A673 (cell line): ENCODE results near the gene PALD1. TPM values are rescaled to one million over a fixed set of nuclear protein-coding genes. Genes with fewer than 3 reads are reported as not detected.

Experiments used
- BruUV-seq: library from RNA; stranded (reverse); fragments of 400-500 nt; replicated peaks from 2 replicates; lab custom pipeline; 2021; lab: Mats Ljungman, UMichigan
- CTCF ChIA-PET: fragments of 300-600 bp; sonication (Branson Sonifier 250); formaldehyde crosslinking; loops from one replicate; lab custom pipeline; 2022; ENCODE audit warnings: antibody characterized with exemption; lab: Charles Lee
- POLR2A ChIA-PET: fragments of 300-600 bp; sonication (Branson Sonifier 250); formaldehyde crosslinking; loops from one replicate; lab custom pipeline; 2022; ENCODE audit warnings: antibody characterized with exemption; ENCODE audit not compliant: low non-redundant PET; lab: Charles Lee
- DNase-seq: peaks from one replicate; pipeline ENCODE4 v3.0.0-alpha.2; 2015; ENCODE audit warnings: low spot score
- H3K27ac ChIP-seq: fragments of 200-600 bp; sonication (generic); 2 replicates; pipeline ENCODE4 v1.5.1; 2016; ENCODE audit warnings: mixed run types, low read depth, mild to moderate bottlenecking, mixed read lengths, antibody characterized with exemption, low read length; ENCODE audit not compliant: poor library complexity, severe bottlenecking
- H3K27me3 ChIP-seq: fragments of 200-600 bp; sonication (generic); replicated peaks from 2 replicates; pipeline ENCODE4 v1.6.1; 2017; ENCODE audit warnings: mixed run types, low read depth, mild to moderate bottlenecking, mixed read lengths, antibody characterized with exemption, low read length; ENCODE audit not compliant: insufficient read depth, poor library complexity
- H3K36me3 ChIP-seq: fragments of 200-600 bp; sonication (generic); 2 replicates; pipeline ENCODE4 v1.6.1; 2016; ENCODE audit warnings: mixed run types, mild to moderate bottlenecking, mixed read lengths, antibody characterized with exemption, low read length; ENCODE audit not compliant: insufficient read depth, poor library complexity, severe bottlenecking
- H3K4me1 ChIP-seq: fragments of 200-600 bp; sonication (generic); 2 replicates; pipeline ENCODE4 v1.6.1; 2017; ENCODE audit warnings: mixed run types, mild to moderate bottlenecking, mixed read lengths, antibody characterized with exemption, low read length; ENCODE audit not compliant: insufficient read depth, poor library complexity, severe bottlenecking
- H3K4me3 ChIP-seq: fragments of 200-600 bp; sonication (generic); 2 replicates; pipeline ENCODE4 v1.5.1; 2016; ENCODE audit warnings: low read depth, mixed run types, mild to moderate bottlenecking, mixed read lengths, low read length; ENCODE audit not compliant: poor library complexity, severe bottlenecking
- H3K9me3 ChIP-seq: fragments of 200-600 bp; sonication (generic); 2 replicates; pipeline ENCODE4 v1.6.1; 2016; ENCODE audit warnings: mixed run types, low read depth, mild to moderate bottlenecking, mixed read lengths, antibody characterized with exemption, low read length; ENCODE audit not compliant: poor library complexity, severe bottlenecking
- CTCF ChIP-seq: fragments of 300-800, 200-600 bp; sonication (generic); conservative IDR thresholded peaks from 2 replicates; pipeline ENCODE4 v1.5.1; 2017; ENCODE audit warnings: low read depth, mild to moderate bottlenecking, antibody characterized with exemption, low read length, moderate library complexity, mixed read lengths
- EZH2 ChIP-seq: fragments of 200-600 bp; sonication (generic); IDR thresholded peaks from 2 replicates; pipeline ENCODE4 v1.6.1; 2017; ENCODE audit warnings: borderline replicate concordance, low read depth, mild to moderate bottlenecking, mixed read lengths, antibody characterized with exemption, low read length; ENCODE audit not compliant: poor library complexity, severe bottlenecking
- intact Hi-C: fragments of 100-400 bp; cut with micrococcal nuclease; formaldehyde crosslinking; loops from one replicate; pipeline ENCODE4 v1.10.0; 2022; ENCODE audit not compliant: unreplicated experiment
- total RNA-seq: library from RNA; stranded (reverse); gene quantifications from 2 replicates; pipeline ENCODE4 v1.2.3, GENCODE V29; 2021

The PALD1 gene
- total RNA-seq, 1 experiment from 2014 or later: 9.0 TPM

- Histone ChIP-seq H3K4me3 (no peak overlapping the region), H3K9me3 (no peaks in the 10 kb centered on the region), H3K36me3 (no peaks in the 10 kb centered on the region), H3K27me3 (no peaks in the 10 kb centered on the region), H3K4me1 (no peaks in the 10 kb centered on the region), H3K27ac (no peak overlapping the region)
- ChIA-PET CTCF (no interaction called here), POLR2A (no interaction called here)
- intact Hi-C loops: no loop called here
- no TSS peak for BruUV-seq
- TF ChIP-seq CTCF (no peak), EZH2 (no peak)
- no peak for DNase-seq
Observed at GRCh38 chr10:70596860-70597809, 118.6 kb downstream of the PALD1 start.

GRCh38 chr10:70597856-70598815 lies 119.6 kb downstream of the PALD1 start:
- H3K27ac ChIP-seq: no peak overlapping the region
- DNase-seq: no peak
- intact Hi-C loops: no loop called here
- ChIA-PET POLR2A (no interaction called here), CTCF (no interaction called here)
- H3K27me3 ChIP-seq: no peaks in the 10 kb centered on the region
- H3K4me1 ChIP-seq: no peaks in the 10 kb centered on the region
- TF ChIP-seq CTCF: no peak
- TF ChIP-seq EZH2: no peak
- no peaks in the 10 kb centered on the region for H3K9me3 ChIP-seq
- BruUV-seq: no TSS peak
- H3K4me3 ChIP-seq: no peak overlapping the region
- no peaks in the 10 kb centered on the region for H3K36me3 ChIP-seq

- no peaks in the 10 kb centered on the region for H3K36me3 ChIP-seq
- no peak for DNase-seq
- no peaks in the 10 kb centered on the region for H3K27me3 ChIP-seq
- no peaks in the 10 kb centered on the region for H3K9me3 ChIP-seq
- H3K4me3 ChIP-seq: no peak overlapping the region
- POLR2A ChIA-PET: no interaction called here
- CTCF ChIA-PET: no interaction called here
- no peaks in the 10 kb centered on the region for H3K4me1 ChIP-seq
- intact Hi-C loops: no loop called here
- BruUV-seq: no TSS peak
- no peak overlapping the region for H3K27ac ChIP-seq
- TF ChIP-seq CTCF (no peak), EZH2 (no peak)
Observed at GRCh38 chr10:70598857-70599295, 120.3 kb downstream of the PALD1 start.
